ENCODE data around the gene ADGRD2.

The ADGRD2 gene

GRCh38 chr9:124439086-124439485 is 11.2 kb upstream of the ADGRD2 start:
- no peak for DNase-seq

GRCh38 chr9:124439686-124440243 is 10.5 kb upstream of the ADGRD2 start:
- no peak for DNase-seq

DNA sequence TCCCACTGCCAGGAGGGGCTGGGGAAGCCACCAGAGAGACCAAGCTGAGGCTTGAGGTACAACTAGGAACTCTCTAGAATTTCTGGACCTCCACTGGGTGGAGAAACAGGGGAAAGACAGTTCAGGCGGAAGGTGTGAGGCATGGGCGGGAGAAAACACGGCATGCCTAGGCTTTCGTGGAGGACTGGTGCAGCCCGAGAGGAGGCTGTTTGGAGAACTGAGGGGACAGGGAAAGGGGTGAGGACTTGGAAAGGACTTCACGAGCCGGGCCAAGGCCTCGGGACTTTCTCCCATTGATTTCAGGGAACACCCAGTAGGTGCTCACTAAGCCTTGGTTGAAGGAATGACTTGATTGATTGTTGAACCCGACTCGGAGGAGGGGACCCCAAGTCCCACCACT is 9.5 kb upstream of the ADGRD2 start:
- DNase-seq: no peak

GRCh38 chr9:124441291-124441690 is 9.0 kb upstream of the ADGRD2 start:
- no peak for DNase-seq

DNA sequence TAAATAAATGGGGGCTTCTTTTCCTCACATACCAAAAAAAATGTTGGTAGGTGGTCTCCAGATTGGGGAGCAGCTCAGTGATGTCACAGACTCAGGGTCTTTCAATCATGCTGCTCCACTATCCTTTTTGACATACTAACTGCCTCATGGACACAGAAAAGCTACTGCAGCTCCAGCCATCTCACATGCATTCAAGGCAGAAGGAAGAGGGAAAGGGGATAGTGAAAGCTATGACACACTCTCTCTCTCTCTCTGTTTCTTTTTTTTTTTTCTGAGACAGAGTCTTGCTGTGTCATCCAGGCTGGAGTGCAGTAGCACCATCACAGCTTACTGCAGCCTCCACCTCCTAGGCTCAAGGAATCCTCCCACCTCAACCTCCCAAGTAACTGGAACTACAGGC is 7.9 kb upstream of the ADGRD2 start:
- no peak for DNase-seq

- no peak for DNase-seq
Measured at GRCh38 chr9:124442826-124443225, 7.4 kb upstream of the ADGRD2 start.

- DNase-seq: no peak
Measured at GRCh38 chr9:124443625-124444024, 6.6 kb upstream of the ADGRD2 start.

- DNase-seq: no peak
Measured at GRCh38 chr9:124444166-124444565, 6.1 kb upstream of the ADGRD2 start.

DNA sequence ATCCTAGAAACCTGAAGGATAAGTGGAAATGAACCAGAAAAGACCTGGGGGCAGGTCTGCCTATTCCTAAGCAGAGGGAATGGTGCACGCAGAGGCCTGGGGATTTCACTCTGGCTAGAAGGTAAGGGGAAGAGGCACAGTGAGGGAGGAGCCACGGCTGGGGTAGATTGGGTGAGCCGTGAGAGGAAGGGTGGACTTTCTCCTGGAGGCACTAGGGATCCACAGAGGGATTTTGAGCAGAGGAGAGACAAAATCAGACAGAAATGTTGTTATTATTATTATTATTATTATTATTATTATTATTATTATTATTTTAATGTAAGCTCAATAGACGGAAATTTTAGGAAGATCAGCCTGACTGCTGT is 3.0 kb upstream of the ADGRD2 start:
- DNase-seq: no peak

GRCh38 chr9:124448019-124448418 is 2.2 kb upstream of the ADGRD2 start:
- DNase-seq: no peak

- DNase-seq: no peak
Measured at GRCh38 chr9:124449381-124450151, 685 bp upstream of the ADGRD2 start.

GRCh38 chr9:124450931-124451661 is 845 bp downstream of the ADGRD2 start:
- DNase-seq: no peak

DNA sequence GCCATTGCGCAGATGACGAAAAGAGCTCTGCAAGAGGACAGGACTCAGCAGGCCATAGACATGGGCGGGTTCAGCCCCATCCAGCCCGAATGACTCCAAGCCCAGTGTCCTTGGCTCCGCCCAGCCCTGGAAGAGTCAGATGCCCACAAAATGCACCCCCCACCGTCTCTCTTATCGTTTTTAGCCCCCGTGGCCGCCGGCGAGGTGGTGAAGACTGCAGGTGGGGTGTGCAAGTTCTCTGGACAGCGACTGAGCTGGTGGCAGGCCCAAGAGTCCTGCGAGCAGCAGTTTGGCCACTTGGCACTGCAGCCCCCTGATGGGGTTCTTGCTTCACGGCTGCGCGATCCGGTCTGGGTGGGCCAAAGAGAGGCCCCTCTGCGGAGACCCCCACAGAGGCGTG is 2.1 kb downstream of the ADGRD2 start:
- no peak for DNase-seq

DNA sequence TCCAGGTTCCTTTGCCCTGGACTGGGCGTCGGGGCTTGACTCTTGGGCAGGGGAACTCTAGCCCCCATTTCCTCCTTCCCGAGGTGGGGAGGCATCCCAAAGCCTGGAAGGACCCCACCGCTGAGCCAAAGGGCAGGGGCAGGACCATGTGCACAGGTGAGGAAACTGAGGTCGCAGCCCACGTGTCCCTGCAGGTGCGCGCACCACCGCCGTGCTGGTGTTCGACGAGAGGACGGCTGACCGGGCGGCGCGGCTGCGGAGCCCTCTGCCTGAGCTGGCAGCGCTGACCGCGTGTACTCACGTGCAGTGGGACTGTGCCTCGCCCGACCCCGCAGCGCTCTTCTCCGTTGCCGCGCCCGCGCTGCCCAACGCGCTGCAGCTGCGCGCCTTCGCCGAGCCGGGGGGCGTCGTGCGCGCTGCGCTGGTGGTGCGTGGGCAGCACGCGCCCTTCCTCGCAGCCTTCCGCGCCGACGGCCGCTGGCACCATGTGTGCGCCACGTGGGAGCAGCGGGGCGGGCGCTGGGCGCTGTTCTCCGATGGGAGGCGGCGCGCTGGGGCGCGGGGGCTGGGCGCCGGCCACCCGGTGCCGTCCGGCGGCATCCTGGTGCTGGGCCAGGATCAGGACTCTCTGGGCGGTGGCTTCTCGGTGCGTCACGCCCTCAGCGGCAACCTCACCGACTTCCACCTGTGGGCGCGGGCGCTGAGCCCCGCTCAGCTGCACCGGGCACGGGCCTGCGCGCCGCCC is 2.8 kb downstream of the ADGRD2 start:
- DNase-seq: no peak

- no peak for DNase-seq
Measured at GRCh38 chr9:124453586-124454191, 3.4 kb downstream of the ADGRD2 start.

GRCh38 chr9:124454296-124454695 is 4.0 kb downstream of the ADGRD2 start:
- DNase-seq: no peak

GRCh38 chr9:124454791-124455443 is 4.7 kb downstream of the ADGRD2 start:
- no peak for DNase-seq

DNA sequence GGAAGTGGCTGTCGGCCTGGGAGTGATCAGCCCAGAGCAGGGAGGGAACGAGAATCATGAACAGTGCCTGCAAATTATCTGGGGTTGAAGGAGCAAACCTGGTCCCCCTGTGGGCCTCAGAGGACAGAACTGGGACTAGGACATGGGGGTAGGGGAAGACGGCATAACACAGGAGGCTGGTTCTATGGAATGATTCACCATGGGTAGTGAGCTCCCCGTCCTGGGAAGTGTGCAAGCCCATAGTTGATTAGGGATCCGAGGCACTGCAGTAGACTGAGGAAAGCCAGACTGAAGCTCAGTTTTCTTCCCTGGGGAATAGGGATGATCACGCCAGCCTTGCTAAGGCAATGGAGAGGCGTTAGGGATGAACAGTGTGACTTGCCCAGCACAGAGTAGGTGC is 5.6 kb downstream of the ADGRD2 start:
- DNase-seq: no peak

- no peak for DNase-seq
Measured at GRCh38 chr9:124456341-124457078, 6.3 kb downstream of the ADGRD2 start.

DNA sequence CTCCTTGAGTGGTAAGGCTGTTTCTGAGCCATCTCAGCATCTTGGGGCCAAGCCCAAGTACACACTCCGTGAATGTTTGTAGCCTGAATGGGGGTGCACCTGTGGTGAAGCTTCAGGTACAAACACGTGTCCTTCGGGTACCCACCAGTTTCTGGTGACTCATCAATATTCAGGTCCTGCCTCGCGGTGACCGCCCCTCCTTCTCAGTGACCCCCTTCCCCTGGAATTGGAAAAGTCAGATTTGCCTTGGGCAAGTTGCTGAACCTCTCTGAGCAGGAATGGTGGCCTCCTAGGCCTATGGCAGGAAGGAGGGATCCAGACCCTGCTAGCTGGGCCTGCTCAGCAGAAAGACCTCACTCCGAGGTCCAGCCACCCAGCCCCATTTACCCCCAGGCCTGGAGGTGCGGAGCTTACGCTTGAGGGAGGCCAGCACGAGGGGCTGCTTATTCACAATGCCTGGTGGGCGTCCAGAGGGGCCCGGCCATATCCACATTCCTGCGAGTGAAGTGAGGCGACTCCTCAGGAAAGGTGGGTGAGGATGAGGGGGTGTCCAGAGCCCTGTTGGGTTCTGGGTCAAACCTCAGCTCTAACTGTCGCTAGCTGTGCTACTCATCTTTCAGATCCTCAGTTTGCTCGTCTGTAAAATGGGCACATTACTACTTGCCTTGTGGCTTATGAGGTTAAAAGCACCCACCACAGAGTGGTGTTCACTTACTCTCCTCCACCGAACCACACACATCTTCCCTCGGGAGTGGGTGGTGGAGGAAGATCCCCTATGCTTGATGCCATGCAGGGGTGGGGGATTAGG is 7.0 kb downstream of the ADGRD2 start:
- DNase-seq: no peak

- no peak for DNase-seq
Measured at GRCh38 chr9:124457887-124458431, 7.7 kb downstream of the ADGRD2 start.

Measured in SHP77 treated with DMSO at 0.1 percent for 48 hours (cell line).